ENCODE measurements around the gene DCST2. TPM values are rescaled to one million over a fixed set of nuclear protein-coding genes. Genes with fewer than 3 reads are reported as not detected.

The DCST2 gene
- total and polyA plus RNA-seq, 9 of the 15 experiments (the other 6 are each of a cell fraction or from before 2014, with no cell fraction given) = 0.09 to 0.49 (median 0.11) TPM; not detected in 3

- ChIA-PET CTCF (ENCODE audit: low intra/inter-chr PET ratio) (no interaction called here), POLR2A (interaction anchor here (0.6 to 8.2 kb wide), 14 partner anchors 10 to 125 kb away, joined by 3 to 80 read pairs (median 6); partner anchors contain the start of genes ADAM15, CKS1B, FLAD1 and PBXIP1)
- peak overlapping the region; percentile 47; the same call in 1 of the 2 replicates for H3K4me2 ChIP-seq (ENCODE audit: insufficient read depth, low read length)
- H3K79me2 ChIP-seq (ENCODE audit: control insufficient read depth, insufficient read depth, low read length) = peaks cover 6% of the 10 kb centered on the region; the same call in 2 of the 3 replicates
- no TSS peak for BruUV-seq (replicated peaks)
- peak overlapping the region; percentile 19 to 71; a peak in 3 of 4 replicates for H3K9ac ChIP-seq (ENCODE audit: insufficient read depth in 1 of 2, low read depth in 2 of 2, low read length in 2 of 2)
- intact Hi-C loops (cut with micrococcal nuclease) (loop anchor here (2.0 kb wide), 1 partner anchor 39 kb away; no protein-coding TSS in a partner anchor), in situ Hi-C loops (cut with MboI) (no loop called here)
- H3K27me3 ChIP-seq (ENCODE audit: control insufficient read depth in 2 of 2, insufficient read depth in 2 of 2, low read length in 2 of 2) = no peaks in the 10 kb centered on the region
- peak overlapping the region; percentile 73 for H3K27ac ChIP-seq (ENCODE audit: extremely low read depth, low read depth, low read length)
- H3K4me1 ChIP-seq (replicated peaks in 1 of 2; ENCODE audit: control insufficient read depth in 2 of 2, insufficient read depth in 2 of 2, low read length in 2 of 2) = peaks cover 40 to 44% of the 10 kb centered on the region in 2 experiments
- DNase-seq (ENCODE audit: extremely low read depth in 1 of 4, low spot score in 3 of 4) (no peak), FAIRE-seq (no peak), ATAC-seq (peak; percentile 16; the same call in 2 of the 3 replicates)
- H3K9me1 ChIP-seq (ENCODE audit: control insufficient read depth, insufficient read depth, low read length) = peaks cover 6% of the 10 kb centered on the region
- no peaks in the 10 kb centered on the region for H4K20me1 ChIP-seq (replicated peaks; ENCODE audit: control insufficient read depth, insufficient read depth, low read length)
- H2AFZ ChIP-seq (ENCODE audit: low read depth, low read length) = peak overlapping the region; percentile 47; the same call in 1 of the 2 replicates
- WGBS (ENCODE audit: insufficient coverage, low coverage, missing lambda C conversion rate) = 13% methylated on average over 1 of the region's 1 CpG
- H3K9me3 ChIP-seq (replicated peaks; ENCODE audit: control insufficient read depth, insufficient read depth, low read depth, low read length) = no peaks in the 10 kb centered on the region
- peaks cover 24% of the 10 kb centered on the region; the same call in 2 of the 3 replicates for H3K36me3 ChIP-seq (ENCODE audit: control insufficient read depth, insufficient read depth, low read length)
- H3K4me3 ChIP-seq = no peak overlapping the region
- no peak for TF ChIP-seq ZNF449 (CRISPR knock-in tag; IDR thresholded peaks at IDR 0.05)
- TF ChIP-seq MAX (CRISPR knock-in tag; IDR thresholded peaks at IDR 0.05) = peak; percentile 7; the same call in 1 of the 2 replicates
- no peak for TF ChIP-seq ZNF121 (CRISPR knock-in tag; conservative IDR thresholded peaks at IDR 0.05)
- TF ChIP-seq BDP1 (IDR thresholded peaks at IDR 0.05; ENCODE audit: insufficient read depth, insufficient read length) = no peak
- 0 out of 2 replicates have a peak, but pooled peaks have one; percentile 9 for TF ChIP-seq ZNF395 (CRISPR knock-in tag; IDR thresholded peaks at IDR 0.05)
- no peak for TF ChIP-seq CBFA2T3 (IDR thresholded peaks at IDR 0.05)
- no peak for TF ChIP-seq THRA (IDR thresholded peaks at IDR 0.05)
- TF ChIP-seq ZNF644 (tag; IDR thresholded peaks at IDR 0.05; ENCODE audit: low read depth) = no peak
- no peak for TF ChIP-seq MITF (IDR thresholded peaks at IDR 0.05)
- no peak for TF ChIP-seq FOS (IDR thresholded peaks at IDR 0.05; ENCODE audit: extremely low read depth, insufficient read length)
- no peak for TF ChIP-seq ELK1 (CRISPR knock-in tag; IDR thresholded peaks at IDR 0.05)
- TF ChIP-seq E2F5 (CRISPR knock-in tag; IDR thresholded peaks at IDR 0.05) = no peak
- no peak for TF ChIP-seq PCBP2 (IDR thresholded peaks at IDR 0.05; ENCODE audit: low read depth, low read length, poor library complexity, severe bottlenecking)
Measured at GRCh38 chr1:154994269-154994587, 39.4 kb downstream of the DCST2 start.

Data from K562 (cell line).